ENCODE results near the gene EIF2B5. TPM values are rescaled to one million over a fixed set of nuclear protein-coding genes. Genes with fewer than 3 reads are reported as not detected.

Gene EIF2B5
- polyA plus RNA-seq, 4 donors = 42.7 to 57.6 (median 52.9) TPM

DNA sequence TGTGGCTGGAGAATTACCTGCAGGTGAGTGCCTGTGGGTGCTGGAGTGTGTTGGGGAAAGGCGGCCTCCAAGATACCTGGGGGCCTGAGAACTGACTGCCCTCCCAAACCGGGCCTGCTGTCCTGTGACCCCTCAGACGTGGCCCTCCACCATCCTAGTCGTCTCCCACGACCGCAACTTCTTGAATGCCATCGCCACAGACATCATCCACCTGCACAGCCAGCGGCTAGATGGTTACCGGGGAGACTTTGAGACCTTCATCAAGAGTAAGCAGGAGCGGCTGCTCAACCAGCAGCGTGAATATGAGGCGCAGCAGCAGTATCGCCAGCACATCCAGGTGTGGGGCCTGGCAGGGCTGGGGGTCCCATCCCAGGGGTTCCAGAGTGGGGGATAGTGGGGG, 54.3 kb downstream of the EIF2B5 start:
- DNase-seq (ENCODE audit: low read depth in 4 of 4, low spot score in 2 of 4) = no peak

DNA sequence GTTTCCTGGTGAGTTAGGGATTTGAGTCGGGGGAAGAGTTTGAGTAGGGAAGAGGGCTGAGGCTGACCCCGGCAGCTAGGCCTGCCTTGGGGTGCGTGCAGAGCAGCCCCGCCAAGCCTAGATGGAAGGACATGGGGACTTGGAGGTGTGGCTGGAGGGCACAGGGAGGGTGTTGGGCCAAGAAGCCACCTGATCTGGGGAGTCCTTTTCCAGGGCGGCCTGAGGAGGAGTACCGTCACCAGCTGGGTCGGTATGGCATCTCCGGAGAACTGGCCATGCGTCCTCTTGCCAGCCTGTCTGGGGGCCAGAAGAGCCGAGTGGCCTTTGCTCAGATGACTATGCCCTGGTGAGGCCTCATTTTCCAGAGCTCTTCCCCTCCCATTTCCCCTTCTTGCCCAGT, 57.7 kb downstream of the EIF2B5 start:
- DNase-seq (ENCODE audit: low read depth in 4 of 4, low spot score in 2 of 4) = no peak

GRCh38 chr3:184193991-184194539, 58.9 kb downstream of the EIF2B5 start:
- no peak for DNase-seq (ENCODE audit: low read depth in 4 of 4, low spot score in 2 of 4)

Other genes with a start within 250 kb of the EIF2B5 start
- gene ABCC5, start 117.5 kb upstream of the EIF2B5 start, polyA plus RNA-seq (ENCODE audit: insufficient read length in 4 of 4) = 10 to 100 TPM; 36.9 to 75.1 (median 60.8) TPM
- gene HTR3D, start 103.6 kb upstream of the EIF2B5 start, polyA plus RNA-seq (ENCODE audit: insufficient read length in 4 of 4) = not detected
- gene HTR3C, start 82.3 kb upstream of the EIF2B5 start, polyA plus RNA-seq (ENCODE audit: insufficient read length in 4 of 4) = not detected
- gene HTR3E, start 38.3 kb upstream of the EIF2B5 start, polyA plus RNA-seq (ENCODE audit: insufficient read length in 4 of 4) = not detected
- gene DVL3, start 20.0 kb downstream of the EIF2B5 start, polyA plus RNA-seq (ENCODE audit: insufficient read length in 4 of 4) = 100 to 1,000 TPM in 1 of 4 donors, 10 to 100 TPM in 3; 61.3 to 108 (median 82.1) TPM
- gene AP2M1, start 39.5 kb downstream of the EIF2B5 start, polyA plus RNA-seq (ENCODE audit: insufficient read length in 4 of 4) = 100 to 1,000 TPM; 337 to 397 (median 345) TPM
- 10 to 100 TPM; 52.0 to 70.9 (median 65.5) TPM for gene ABCF3, start 50.8 kb downstream of the EIF2B5 start, polyA plus RNA-seq (ENCODE audit: insufficient read length in 4 of 4)
- 1 to 10 TPM; 1.8 to 2.8 (median 2.2) TPM for gene VWA5B2, start 94.2 kb downstream of the EIF2B5 start, polyA plus RNA-seq (ENCODE audit: insufficient read length in 4 of 4)
- 10 to 100 TPM; 29.1 to 40.4 (median 34.3) TPM for gene ALG3, start 113.6 kb downstream of the EIF2B5 start, polyA plus RNA-seq (ENCODE audit: insufficient read length in 4 of 4)
- 1 to 10 TPM; 2.3 to 3.8 (median 2.8) TPM for gene EEF1AKMT4, start 114.3 kb downstream of the EIF2B5 start, polyA plus RNA-seq (ENCODE audit: insufficient read length in 4 of 4)
- under 1 TPM; 0.13 to 0.36 (median 0.22) TPM for gene CAMK2N2, start 126.2 kb downstream of the EIF2B5 start, polyA plus RNA-seq (ENCODE audit: insufficient read length in 4 of 4)
- under 1 TPM in 2 of 4 donors, not detected in 2; 0.08 to 0.14 TPM for gene ECE2, start 140.7 kb downstream of the EIF2B5 start, polyA plus RNA-seq (ENCODE audit: insufficient read length in 4 of 4)
- gene PSMD2, start 163.9 kb downstream of the EIF2B5 start, polyA plus RNA-seq (ENCODE audit: insufficient read length in 4 of 4) = 100 to 1,000 TPM; 211 to 228 (median 220) TPM
- gene EIF4G1, start 179.2 kb downstream of the EIF2B5 start, polyA plus RNA-seq (ENCODE audit: insufficient read length in 4 of 4) = 100 to 1,000 TPM; 161 to 227 (median 197) TPM
- gene FAM131A, start 202.2 kb downstream of the EIF2B5 start, polyA plus RNA-seq (ENCODE audit: insufficient read length in 4 of 4) = 10 to 100 TPM in 3 of 4 donors, 1 to 10 TPM in 1; 9.7 to 15.8 (median 13.0) TPM
- gene CLCN2, start 226.2 kb downstream of the EIF2B5 start, polyA plus RNA-seq (ENCODE audit: insufficient read length in 4 of 4) = 10 to 100 TPM; 10.2 to 16.3 (median 13.3) TPM
- 100 to 1,000 TPM in 2 of 4 donors, 10 to 100 TPM in 2; 81.9 to 120 (median 101) TPM for gene POLR2H, start 226.4 kb downstream of the EIF2B5 start, polyA plus RNA-seq (ENCODE audit: insufficient read length in 4 of 4)
- 1 to 10 TPM; 2.0 to 2.7 (median 2.5) TPM for gene THPO, start 242.8 kb downstream of the EIF2B5 start, polyA plus RNA-seq (ENCODE audit: insufficient read length in 4 of 4)
- 10 to 100 TPM; 12.8 to 17.3 (median 14.1) TPM for gene CHRD, start 244.7 kb downstream of the EIF2B5 start, polyA plus RNA-seq (ENCODE audit: insufficient read length in 4 of 4)

Measured in left renal cortex interstitium (tissue), 4 donors.